BJ (cell line): ENCODE data around the gene RBMX2. TPM values are rescaled to one million over a fixed set of nuclear protein-coding genes. Genes with fewer than 3 reads are reported as not detected.

Experiments used
- CTCF ChIA-PET: fragments of 350-600 bp; formaldehyde crosslinking; extraction: SDS; loops from one replicate; lab custom pipeline; 2021; ENCODE audit warnings: antibody characterized with exemption, inconsistent platforms; lab: Yijun Ruan, JAX
- POLR2A ChIA-PET: fragments of 300-600 bp; sonication (Branson Sonifier 250); formaldehyde crosslinking; extraction: SDS; loops from one replicate; lab custom pipeline; 2021; ENCODE audit warnings: antibody characterized with exemption; lab: Charles Lee
- DNase-seq: peaks from one replicate; pipeline ENCODE4 v3.0.0-alpha.2; 2011; ENCODE audit warnings: low read depth
- H3K27me3 ChIP-seq: 2 replicates; pipeline ENCODE4 v1.6.0; 2011; ENCODE audit warnings: low read length; ENCODE audit not compliant: control insufficient read depth, insufficient read depth
- H3K36me3 ChIP-seq: 2 replicates; pipeline ENCODE4 v1.5.1; 2011; ENCODE audit warnings: low read length; ENCODE audit not compliant: control insufficient read depth, insufficient read depth
- H3K4me3 ChIP-seq: 2 replicates; pipeline ENCODE4 v1.5.1; 2011; ENCODE audit warnings: low read depth, mild to moderate bottlenecking, control low read depth, low read length
- CTCF ChIP-seq: IDR thresholded peaks from 2 replicates; pipeline ENCODE4 v1.5.1; 2011; ENCODE audit warnings: low read depth, mild to moderate bottlenecking, control low read depth, inconsistent platforms, low read length, moderate library complexity; ENCODE audit not compliant: insufficient read depth
- polyA plus RNA-seq: library from polyadenylated mRNA; depleted of rRNA; stranded (reverse); fragments of >200 nt; gene quantifications from 2 replicates; pipeline ENCODE4 v1.2.3, GENCODE V29; 2011

RBMX2 gene
- polyA plus RNA-seq, 1 experiment, result 12.6 TPM

- CTCF ChIA-PET, result no interaction called here
- Histone ChIP-seq H3K36me3 (no peaks in the 10 kb centered on the region), H3K4me3 (no peak overlapping the region), H3K27me3 (no peaks in the 10 kb centered on the region)
- TF ChIP-seq CTCF, result no peak
- POLR2A ChIA-PET, result no interaction called here
- no peak for DNase-seq
Observed at GRCh38 chrX:130386408-130386808, 15.4 kb upstream of the RBMX2 start.

- ChIA-PET CTCF (interaction anchor here (0.7 to 6.1 kb wide), 8 partner anchors 15 to 527 kb away, joined by 3 to 94 read pairs (median 4); no protein-coding TSS in a partner anchor), POLR2A (interaction anchor here (0.7 kb wide), 1 partner anchor 523 kb away, joined by 3 read pairs; no protein-coding TSS in a partner anchor)
- Histone ChIP-seq H3K36me3 (no peaks in the 10 kb centered on the region), H3K27me3 (no peaks in the 10 kb centered on the region), H3K4me3 (no peak overlapping the region)
- TF ChIP-seq CTCF, result peak; percentile 75
- no peak for DNase-seq
Observed at GRCh38 chrX:130393451-130394074, 8.2 kb upstream of the RBMX2 start.

DNA sequence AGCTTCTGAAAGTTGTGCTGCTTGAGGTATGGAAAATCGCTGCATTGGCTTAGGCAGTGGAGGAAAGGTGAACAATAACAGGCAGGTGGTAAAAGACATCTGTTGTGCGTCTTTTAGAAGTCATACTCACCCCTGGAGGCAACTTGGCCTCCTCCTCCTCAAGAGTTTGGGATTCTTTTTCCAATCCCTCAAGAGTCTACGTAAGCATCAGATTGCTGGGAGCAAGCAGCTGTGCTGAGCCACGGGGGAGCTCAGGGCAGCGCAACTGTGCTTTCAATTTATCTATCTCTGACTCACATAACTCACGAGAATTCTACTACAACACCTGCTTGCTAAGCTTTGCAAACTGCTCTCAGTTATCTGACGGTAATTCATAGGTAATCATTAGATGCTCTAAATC lies 6.4 kb upstream of the RBMX2 start:
- POLR2A ChIA-PET, result no interaction called here
- CTCF ChIA-PET, result interaction anchor here (6.1 kb wide), 1 partner anchor 522 kb away, joined by 94 read pairs; no protein-coding TSS in a partner anchor
- DNase-seq, result no peak
- no peaks in the 10 kb centered on the region for H3K27me3 ChIP-seq
- H3K4me3 ChIP-seq, result no peak overlapping the region
- no peak for TF ChIP-seq CTCF
- H3K36me3 ChIP-seq, result no peaks in the 10 kb centered on the region

- Histone ChIP-seq H3K27me3 (no peaks in the 10 kb centered on the region), H3K4me3 (peak overlapping the region; percentile 77), H3K36me3 (no peaks in the 10 kb centered on the region)
- DNase-seq, result no peak
- TF ChIP-seq CTCF, result no peak
- CTCF ChIA-PET, result interaction anchor here (0.9 to 1.1 kb wide), 2 partner anchors 73 to 513 kb away, joined by 3 read pairs; no protein-coding TSS in a partner anchor
- POLR2A ChIA-PET, result no interaction called here
Observed at GRCh38 chrX:130402208-130402684, 459 bp downstream of the RBMX2 start.

DNA sequence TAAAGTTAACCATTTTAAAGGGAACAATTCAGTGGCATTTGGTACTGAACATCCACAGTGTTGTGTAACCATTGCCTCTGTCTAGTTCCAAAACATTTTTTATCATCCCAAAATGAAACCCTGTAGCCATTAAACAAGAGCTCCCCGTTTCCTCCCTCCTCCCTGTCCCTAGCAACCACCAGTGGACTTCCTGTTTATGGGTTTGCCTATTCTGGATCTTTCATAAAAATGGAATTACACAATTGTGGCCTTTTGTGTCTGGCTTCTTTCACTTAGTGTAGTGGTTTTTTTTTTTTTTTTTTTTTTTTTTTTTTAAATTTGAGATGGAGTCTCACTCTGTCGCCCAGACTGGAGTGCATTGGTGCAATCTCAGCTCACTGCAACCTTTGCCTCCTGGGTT lies 11.6 kb downstream of the RBMX2 start:
- POLR2A ChIA-PET, result no interaction called here
- DNase-seq, result no peak
- H3K4me3 ChIP-seq, result no peak overlapping the region
- CTCF ChIA-PET, result no interaction called here
- TF ChIP-seq CTCF, result no peak
- peaks cover 3% of the 10 kb centered on the region for H3K36me3 ChIP-seq
- no peaks in the 10 kb centered on the region for H3K27me3 ChIP-seq
